Loucy (cell line): ENCODE measurements around the gene CACNB3.

Experiments used
- EZH2phosphoT487 ChIP-seq: fragments of 200-600 bp; IDR thresholded peaks from 2 replicates; pipeline ENCODE4 v1.6.1; 2018; ENCODE audit warnings: antibody characterized with exemption, mild to moderate bottlenecking, moderate library complexity, borderline replicate concordance
- TF ChIP-seq, protein P1 (sequence below): fragments of 200-600 bp; sonication (generic); conservative IDR thresholded peaks from 2 replicates; pipeline ENCODE4 v1.5.1; 2014; ENCODE audit warnings: mild to moderate bottlenecking, antibody characterized with exemption, low read length

- TF ChIP-seq, protein P1, sequence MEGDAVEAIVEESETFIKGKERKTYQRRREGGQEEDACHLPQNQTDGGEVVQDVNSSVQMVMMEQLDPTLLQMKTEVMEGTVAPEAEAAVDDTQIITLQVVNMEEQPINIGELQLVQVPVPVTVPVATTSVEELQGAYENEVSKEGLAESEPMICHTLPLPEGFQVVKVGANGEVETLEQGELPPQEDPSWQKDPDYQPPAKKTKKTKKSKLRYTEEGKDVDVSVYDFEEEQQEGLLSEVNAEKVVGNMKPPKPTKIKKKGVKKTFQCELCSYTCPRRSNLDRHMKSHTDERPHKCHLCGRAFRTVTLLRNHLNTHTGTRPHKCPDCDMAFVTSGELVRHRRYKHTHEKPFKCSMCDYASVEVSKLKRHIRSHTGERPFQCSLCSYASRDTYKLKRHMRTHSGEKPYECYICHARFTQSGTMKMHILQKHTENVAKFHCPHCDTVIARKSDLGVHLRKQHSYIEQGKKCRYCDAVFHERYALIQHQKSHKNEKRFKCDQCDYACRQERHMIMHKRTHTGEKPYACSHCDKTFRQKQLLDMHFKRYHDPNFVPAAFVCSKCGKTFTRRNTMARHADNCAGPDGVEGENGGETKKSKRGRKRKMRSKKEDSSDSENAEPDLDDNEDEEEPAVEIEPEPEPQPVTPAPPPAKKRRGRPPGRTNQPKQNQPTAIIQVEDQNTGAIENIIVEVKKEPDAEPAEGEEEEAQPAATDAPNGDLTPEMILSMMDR: no peak
- TF ChIP-seq EZH2phosphoT487: no peak
These were observed 10.0 kb downstream of the CACNB3 start for GRCh38 chr12:48828293-48828692.
